HG03378 (cell line): ENCODE data around the gene MAGI2.

ENCODE experiments used
- ATAC-seq: cut with Tn5 transposase; IDR thresholded peaks from one replicate; pipeline ENCODE4 v1.9.1; 2021; ENCODE audit warnings: mild to moderate bottlenecking, moderate library complexity; ENCODE audit not compliant: unreplicated experiment

The MAGI2 gene

DNA sequence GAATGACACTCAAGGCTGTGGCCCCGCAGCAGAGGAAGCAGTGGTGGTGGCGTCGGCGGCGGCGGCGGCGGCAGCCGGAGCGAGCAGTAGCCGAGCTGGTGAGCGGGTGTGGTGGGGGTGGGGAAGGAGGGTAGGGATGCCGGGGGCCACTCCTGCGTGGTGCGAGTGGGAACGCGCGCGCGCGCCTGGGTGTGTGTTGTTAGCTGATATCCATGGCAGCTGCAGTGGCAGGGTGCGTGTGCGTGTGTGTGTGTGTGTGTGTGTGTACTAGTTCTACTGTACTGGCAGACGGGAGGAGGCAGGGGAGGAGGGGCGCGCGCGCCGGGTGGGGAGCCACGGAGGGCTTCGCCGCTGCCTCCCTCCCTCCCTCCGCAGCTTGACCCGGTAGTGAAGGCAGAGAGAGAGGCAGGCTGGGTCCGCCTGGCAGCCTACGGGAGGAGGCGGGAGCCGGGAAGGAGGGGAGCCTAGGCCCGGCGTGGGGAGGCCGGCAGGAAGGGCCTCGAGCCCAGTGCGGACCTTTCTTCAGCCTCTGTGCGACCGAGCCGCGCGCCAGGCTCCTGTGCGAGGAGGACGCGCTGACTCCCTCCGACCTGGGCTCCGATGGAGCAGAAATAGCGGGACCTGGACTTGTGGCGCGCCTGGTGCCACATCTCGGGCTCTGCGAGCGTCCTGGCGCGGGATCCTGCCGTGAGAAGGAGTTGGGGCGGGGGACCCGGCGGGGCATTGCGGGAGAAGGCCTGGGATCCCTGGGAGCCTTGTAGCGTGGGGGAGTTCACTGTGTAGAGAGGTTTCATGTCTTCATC, at the start of gene MAGI2:
Gene MAGI2 (minus strand): TSS at position 110 of the 803 bp plus-strand sequence. CDS start 347 bp downstream, outside the sequence.
- no peak for ATAC-seq

DNA sequence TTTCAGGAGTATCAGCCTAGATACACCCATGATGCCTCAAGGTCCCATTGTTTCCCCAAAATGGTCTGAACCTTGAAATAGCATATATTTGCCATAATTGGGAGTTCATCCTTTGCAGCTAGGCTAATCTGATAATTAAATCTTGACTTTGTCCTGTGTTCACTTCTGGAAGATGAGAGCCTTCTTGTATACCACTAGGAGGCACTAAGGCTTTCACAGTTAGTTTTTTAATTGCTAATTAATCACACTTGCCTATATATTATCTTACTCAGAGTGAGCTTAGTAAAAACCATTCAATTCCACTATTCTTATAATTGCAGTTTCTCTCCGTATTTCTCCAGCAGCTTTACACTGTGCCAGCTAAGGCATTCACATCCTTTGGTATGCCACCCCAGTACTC, 48.7 kb upstream of the MAGI2 start:
- no peak for ATAC-seq

DNA sequence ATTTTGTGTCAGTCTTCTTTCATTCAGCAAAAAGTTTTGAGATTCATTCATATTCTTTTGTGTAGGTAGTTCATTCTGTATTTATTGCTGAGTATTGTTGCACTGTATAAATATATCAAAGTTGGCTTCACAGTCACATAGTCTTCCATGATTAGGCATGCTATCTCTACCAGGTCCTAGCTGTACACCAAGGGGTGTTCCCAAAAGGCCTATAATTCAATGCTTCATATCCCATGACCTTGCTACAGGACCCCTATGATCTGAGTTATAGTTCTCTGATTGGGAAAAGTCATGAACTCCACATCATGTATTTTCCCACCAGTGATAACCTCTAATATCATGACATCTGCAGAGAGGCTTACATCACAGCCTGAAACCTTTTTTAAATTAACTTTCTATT, 47.3 kb upstream of the MAGI2 start:
- no peak for ATAC-seq

- ATAC-seq: no peak
Measured at GRCh38 chr7:79497728-79498127, 44.3 kb upstream of the MAGI2 start.

- no peak for ATAC-seq
Measured at GRCh38 chr7:79495544-79496272, 42.2 kb upstream of the MAGI2 start.

DNA sequence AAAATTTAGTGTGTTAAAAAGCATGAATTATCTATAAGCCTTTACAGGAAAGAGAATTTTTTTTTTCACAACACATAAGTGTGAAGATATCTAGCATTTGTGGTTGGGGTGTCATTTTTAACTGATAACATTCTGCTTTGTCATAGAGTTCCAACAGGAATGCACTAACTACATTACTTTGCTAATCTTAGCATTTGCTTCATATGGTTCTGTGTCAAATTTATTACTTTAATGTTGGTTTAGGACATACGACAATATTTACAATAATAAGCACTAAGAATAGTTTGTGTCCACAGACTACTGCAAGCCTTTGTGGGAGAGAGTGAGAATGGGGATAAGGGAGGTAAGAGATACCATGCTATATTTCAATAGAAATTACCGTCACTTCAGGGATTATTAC, 40.6 kb upstream of the MAGI2 start:
- ATAC-seq: no peak

GRCh38 chr7:79489371-79489770, 35.9 kb upstream of the MAGI2 start:
- ATAC-seq: no peak

DNA sequence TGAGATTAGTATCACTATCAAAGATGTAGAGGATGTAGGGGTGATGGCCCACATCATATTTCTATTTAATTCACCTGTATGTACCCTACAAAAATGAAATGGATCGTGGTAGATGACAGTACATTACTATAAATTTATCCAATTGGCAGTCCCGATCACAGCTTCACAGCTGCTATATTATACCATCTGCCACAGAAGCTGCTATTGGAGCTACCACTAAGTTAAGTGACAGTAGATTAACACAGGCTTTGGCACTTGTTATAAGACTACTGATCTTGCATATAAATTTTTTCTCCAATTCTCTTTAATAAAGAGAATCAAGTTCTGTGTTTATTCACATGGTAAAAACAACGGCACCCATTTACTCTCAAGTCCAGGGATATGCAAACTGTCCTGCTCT, 24.9 kb upstream of the MAGI2 start:
- no peak for ATAC-seq

DNA sequence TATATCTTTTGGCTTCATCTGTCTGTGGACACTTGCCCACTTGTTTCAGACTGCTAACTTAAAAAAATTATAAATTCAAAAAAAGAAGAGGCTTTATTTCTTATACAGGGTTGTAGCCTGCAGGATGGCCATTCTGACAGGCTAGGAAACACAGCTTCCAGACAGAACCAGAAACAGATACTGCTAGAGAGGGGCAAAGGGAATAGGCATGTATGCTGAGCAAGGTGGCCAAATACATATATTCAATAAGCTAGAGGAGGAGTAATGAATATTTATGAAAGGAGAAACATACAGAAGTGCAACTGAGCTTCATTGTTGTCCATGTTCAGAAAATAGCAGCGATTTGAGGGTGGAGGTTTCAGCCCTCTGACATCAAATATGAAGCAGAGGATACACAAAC, 22.0 kb upstream of the MAGI2 start:
- no peak for ATAC-seq

GRCh38 chr7:79471699-79472098, 18.2 kb upstream of the MAGI2 start:
- no peak for ATAC-seq

DNA sequence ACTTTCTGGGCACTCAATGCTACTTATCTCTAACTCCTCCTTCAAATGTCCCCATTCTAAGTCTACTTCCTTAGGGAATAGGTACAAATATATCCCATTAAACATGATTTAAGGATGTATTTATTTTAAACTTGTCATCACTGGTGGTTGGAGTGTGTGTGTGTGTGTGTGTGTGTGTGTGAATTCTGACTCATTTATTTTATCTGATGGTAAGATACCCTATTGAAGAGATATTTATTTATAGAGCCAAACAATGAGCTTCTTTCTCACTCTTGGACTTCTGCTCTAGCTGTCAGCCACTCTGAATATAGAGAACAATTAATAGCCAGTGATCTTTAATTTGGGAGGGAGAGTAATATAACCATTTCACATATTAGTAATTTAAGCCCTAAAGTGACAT, 17.8 kb upstream of the MAGI2 start:
- no peak for ATAC-seq

DNA sequence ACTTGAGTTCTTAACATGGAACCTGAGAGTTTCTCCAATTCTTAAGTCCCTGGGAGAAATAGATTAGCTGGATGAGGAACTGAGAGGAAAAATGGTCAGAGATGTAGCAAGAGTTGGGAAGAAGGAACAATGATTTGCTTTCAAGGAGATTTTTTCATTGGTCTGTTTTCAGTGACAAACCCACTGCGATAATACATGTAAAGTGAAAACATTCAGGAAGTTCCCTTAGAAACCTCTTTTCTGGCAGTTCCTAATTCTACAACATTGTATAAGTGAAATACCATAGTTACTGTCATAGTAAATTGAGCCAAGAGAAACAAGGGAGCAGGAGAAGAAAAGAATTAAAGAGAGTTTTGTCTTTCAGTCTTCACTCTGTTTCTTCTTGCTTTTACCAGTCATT, 12.1 kb upstream of the MAGI2 start:
- ATAC-seq: no peak

GRCh38 chr7:79464051-79464450, 10.6 kb upstream of the MAGI2 start:
- ATAC-seq: no peak

DNA sequence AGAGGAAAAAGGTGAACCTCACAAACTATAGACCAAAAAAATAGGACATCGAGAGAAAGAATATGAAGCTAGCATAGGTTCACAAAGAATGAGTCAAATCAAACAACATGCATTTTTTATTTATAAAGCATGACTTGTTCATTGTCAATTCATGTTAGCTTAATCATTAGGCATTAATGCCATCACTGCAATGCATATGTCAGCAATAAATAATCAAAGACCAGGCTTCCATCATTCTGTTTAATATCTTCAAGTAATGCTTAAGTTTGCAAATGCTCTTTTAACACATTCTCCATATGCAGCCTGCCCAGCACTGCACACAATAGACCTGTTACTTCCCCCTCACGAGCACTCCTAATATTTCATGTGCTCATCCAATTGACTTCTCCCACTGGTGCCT, 8.9 kb upstream of the MAGI2 start:
- no peak for ATAC-seq

DNA sequence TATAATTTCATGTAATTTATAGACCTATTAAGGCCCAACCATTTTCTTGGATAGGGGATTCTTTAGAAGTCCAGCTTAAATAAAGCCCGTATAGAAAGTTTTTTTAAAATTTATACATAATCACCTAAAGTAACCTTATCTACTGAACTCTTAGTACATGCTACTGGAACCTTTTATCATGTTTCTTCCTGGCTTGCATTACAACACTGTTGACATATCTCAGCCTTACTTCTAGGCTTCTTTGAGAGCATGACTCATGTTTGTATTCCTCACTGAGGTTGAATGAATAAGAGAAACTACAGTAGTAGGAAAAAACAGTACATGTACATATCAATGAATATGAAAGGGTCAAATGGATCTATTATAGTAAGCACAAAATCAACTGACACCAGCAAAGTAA, 8.2 kb upstream of the MAGI2 start:
- ATAC-seq: no peak

DNA sequence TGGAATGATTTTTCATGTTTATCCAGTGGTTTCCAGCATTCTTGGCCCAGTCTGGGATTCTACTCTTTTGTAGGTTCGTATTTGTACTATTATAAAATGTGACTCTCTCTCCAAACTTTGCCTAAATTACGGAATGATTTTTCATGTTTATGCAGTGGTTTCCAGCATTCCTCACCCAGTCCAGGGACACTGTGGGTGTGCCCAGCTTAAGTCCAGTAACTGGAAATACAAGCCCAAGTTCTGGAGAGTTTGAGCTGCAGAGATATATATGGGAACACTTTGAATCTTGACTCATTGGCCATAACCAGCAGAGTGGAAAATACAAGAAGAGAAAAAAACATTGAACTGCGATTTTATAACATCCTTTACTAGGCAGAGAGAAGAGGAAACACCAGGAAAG, 5.9 kb upstream of the MAGI2 start:
- ATAC-seq: no peak

- ATAC-seq: no peak
Measured at GRCh38 chr7:79458796-79459195, 5.3 kb upstream of the MAGI2 start.

- ATAC-seq: no peak
Measured at GRCh38 chr7:79455173-79455790, 1.8 kb upstream of the MAGI2 start.

DNA sequence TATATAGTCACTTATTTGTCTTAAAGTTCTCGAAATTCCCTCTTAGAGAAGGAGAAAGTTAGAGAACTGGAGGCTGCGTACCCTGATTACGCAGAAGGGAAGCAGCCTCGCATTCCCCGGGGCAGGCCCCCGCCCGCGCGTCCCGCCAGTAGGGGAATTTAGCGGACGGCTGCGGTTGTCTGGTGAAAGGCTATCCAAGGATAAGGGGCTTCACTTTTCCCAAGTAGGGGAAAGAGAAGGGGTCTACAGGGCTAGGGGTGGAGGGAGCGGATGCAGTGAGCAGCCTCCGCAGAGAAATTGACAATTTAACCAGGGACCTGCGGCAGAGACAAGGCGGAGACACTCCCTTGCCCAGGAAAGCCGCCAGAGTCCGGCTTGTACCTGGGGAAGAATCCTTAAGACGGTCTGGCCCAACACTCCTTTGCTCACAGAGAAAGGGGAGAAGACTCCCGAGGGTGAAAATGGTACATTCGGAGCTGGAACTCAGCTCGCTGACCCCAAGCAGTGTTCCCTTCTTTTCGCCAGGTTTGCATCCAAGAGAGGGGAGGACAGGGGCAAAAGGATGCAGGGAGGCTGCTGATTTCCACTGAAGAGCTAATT, 994 bp upstream of the MAGI2 start:
- no peak for ATAC-seq

GRCh38 chr7:79453266-79453557, 255 bp downstream of the MAGI2 start:
- ATAC-seq: no peak

GRCh38 chr7:79452495-79453265, 787 bp downstream of the MAGI2 start:
- ATAC-seq: no peak
